GM18861 (cell line): ENCODE results near the gene BTBD9.

ENCODE experiments used
- ATAC-seq: cut with Tn5 transposase; IDR thresholded peaks from one replicate; pipeline ENCODE4 v1.9.1; 2021; ENCODE audit not compliant: unreplicated experiment

The BTBD9 gene

DNA sequence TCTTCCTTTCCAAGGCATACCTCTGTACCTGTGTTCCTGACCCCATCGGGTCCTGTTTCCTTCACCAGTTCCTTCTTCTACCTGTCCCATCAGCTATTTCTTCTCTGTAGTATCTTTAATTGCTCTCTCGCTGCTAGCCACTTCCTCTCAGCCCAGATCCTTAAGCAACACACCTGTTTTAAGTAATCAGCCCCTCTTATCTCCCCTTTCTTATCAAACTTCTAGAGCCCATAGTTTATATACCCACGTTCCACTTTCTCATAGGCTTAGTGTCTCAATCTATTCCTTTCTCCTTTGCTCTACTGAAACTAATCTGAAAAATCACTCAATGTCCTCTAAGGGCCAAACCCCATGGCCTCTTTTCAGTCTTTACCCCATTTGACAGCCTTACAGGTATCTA, 239.6 kb downstream of the BTBD9 start:
- no peak for ATAC-seq

GRCh38 chr6:38396209-38396608, 243.5 kb downstream of the BTBD9 start:
- ATAC-seq: no peak

GRCh38 chr6:38393986-38394385, 245.7 kb downstream of the BTBD9 start:
- ATAC-seq: no peak

- ATAC-seq: no peak
Measured at GRCh38 chr6:38391626-38392579, 247.8 kb downstream of the BTBD9 start.

GRCh38 chr6:38391206-38391605, 248.5 kb downstream of the BTBD9 start:
- ATAC-seq: no peak

GRCh38 chr6:38389875-38390274, 249.9 kb downstream of the BTBD9 start:
- ATAC-seq: no peak

DNA sequence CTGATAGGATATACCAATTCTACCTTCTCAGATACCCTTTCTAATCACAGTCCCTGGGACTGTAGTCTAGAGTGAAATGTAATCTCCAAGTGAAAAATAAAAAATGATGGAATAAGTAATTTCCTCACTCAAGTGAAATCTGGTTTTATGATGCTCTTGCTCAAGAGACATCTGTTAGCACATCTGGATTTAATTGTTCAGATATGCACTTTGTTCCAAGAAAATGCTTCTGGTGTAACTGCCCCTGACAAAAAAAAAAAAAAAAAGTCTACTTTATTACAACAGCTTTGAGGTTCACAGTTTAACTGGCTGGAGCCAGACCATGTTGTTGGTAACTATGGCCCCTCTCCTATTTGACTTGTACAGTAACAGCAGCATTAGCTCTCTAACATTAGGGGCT, 251.8 kb downstream of the BTBD9 start:
- ATAC-seq: no peak

DNA sequence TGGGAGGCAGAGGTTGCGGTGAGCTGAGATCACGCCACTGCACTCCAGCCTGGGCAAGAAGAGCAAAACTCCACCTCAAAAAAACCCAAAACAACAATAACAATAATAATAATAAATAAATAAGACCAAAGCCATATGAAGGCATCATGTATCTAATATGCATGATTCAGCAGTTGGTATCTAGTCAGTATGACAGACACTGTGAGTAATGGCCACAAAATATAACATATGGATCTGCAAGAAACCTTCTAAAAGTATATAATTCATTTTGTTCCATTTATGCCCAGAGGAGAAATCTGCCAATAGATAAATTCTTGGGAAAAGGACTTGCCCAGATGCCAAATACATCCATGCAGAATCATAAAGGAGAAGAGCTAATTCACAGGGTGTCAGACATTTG, 252.3 kb downstream of the BTBD9 start:
- ATAC-seq: no peak

- no peak for ATAC-seq
Measured at GRCh38 chr6:38378801-38379200, 260.9 kb downstream of the BTBD9 start.

GRCh38 chr6:38375937-38376336, 263.8 kb downstream of the BTBD9 start:
- ATAC-seq: no peak

GRCh38 chr6:38375341-38375740, 264.4 kb downstream of the BTBD9 start:
- ATAC-seq: no peak

DNA sequence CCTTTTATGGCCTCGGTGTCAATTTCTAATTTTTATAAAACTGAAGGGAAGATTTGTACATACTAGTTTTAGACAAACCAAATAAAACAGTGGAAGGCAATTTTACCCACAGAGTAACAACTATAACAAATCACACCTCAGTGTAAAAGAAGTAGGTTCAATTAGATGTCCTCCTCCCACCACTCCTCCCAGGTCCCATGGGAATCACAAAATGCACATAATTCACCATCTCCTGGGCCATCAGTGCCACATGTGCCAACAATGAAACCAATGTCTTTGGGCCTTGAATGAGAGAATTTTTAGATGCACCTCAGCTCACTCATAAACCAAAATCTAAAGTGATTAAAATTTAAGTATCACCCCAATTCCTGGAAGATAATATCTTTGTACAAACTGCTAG, 267.8 kb downstream of the BTBD9 start:
- ATAC-seq: no peak

DNA sequence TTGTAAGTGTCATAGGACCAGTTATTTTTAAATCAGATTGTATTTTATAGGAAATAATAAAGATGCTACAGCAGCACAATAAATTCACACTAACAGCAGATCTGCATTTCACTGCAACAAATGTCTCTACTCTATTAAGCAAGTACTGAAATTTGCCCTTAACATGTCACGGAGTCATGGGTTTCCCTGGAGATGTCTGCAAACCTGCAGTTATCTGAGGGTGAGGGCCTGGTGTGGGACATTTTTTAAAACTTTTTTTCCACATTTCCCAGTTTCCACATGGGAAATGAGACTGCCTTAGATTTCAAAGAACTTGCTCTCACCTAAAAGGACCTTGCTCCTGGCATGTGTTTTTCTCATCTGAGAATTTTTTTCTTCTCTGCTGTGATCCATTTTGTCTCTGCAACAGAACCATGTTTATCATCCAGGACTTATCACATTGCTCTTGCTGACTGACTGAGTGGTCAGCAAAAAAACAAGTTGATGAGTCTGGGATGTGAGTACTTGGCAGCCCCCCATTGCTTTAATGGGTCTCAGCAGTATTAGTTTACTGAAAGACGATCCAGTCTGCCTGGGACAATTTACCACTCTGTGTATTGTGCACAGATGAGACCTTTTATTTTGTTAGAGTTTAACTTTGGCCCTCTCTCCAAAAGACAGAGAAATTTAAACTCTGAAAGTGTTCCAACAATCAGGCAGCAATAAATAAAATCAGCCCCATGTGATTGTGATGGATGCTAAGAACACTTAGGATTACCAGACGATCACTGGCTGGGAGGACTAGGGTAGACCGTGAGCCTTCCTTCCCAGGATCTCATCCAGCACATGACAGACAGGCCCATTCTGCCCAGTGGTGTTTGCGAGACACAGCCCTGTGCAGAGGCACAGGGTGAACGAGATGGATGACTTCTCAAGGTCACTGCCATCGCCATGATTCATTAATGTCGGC, 268.8 kb downstream of the BTBD9 start:
- ATAC-seq: no peak

GRCh38 chr6:38367231-38367630, 272.5 kb downstream of the BTBD9 start:
- ATAC-seq: no peak

DNA sequence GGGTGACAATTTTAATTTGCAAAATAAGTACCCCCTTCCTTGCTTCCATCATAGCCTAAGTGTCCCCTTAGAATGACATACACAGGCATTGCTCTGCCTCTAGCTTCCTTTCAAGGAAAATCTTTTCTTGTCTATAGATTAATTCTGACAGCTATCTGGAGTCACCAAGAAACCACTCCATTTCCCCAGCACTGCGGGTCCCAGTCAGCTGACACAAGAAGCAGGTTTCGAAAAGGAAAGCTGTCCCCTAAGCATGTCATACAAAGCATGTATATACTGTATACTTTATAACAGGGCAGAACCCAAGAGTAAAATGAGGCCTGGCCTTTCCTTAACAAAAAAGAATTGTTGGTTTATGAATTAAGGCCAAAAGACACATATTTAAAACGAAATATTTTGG, 273.5 kb downstream of the BTBD9 start:
- no peak for ATAC-seq

DNA sequence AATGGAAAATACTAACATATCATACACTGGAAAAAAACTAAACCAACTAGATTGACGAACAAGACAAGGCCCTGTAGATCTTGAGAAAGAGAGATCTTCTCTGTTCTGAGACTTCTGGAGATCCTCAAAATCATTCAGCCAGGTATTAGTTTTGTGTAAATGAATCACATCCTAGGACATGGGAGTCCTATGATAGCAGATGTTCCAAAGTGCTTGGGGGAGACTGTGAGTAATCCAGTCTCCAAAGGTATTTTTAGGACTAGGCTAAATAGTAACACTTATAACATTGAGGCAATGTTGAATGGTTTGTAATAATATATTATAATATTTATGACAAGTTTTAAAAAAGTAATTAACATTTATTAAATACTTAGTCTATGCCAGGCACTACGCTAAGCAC, 275.0 kb downstream of the BTBD9 start:
- no peak for ATAC-seq

- no peak for ATAC-seq
Measured at GRCh38 chr6:38364127-38364526, 275.6 kb downstream of the BTBD9 start.

GRCh38 chr6:38355519-38355918, 284.2 kb downstream of the BTBD9 start:
- ATAC-seq: no peak

DNA sequence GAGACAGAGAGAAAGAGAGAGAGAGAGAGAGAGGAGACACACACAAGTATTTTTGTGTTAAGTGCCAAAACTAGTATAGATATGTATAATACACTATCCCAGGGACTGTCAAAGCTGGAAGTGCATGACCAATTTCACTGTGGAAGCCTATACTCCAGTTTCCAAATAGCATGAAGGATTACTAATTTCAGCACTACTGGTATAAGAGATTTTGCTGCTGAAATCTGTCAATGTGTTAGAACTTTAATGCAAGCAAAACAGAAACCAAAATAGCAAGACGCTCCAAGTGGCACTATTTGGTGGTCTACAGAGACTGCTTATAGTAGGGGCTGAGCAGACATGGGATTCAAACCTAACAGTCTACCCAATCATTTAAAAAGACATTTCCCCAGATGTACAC, 284.8 kb downstream of the BTBD9 start:
- no peak for ATAC-seq

GRCh38 chr6:38354037-38354381, 285.7 kb downstream of the BTBD9 start:
- ATAC-seq: no peak

- ATAC-seq: no peak
Measured at GRCh38 chr6:38353310-38354036, 286.3 kb downstream of the BTBD9 start.
